ENCODE data around the gene C5. TPM values are rescaled to one million over a fixed set of nuclear protein-coding genes. Genes with fewer than 3 reads are reported as not detected.

Gene C5
- total and polyA plus RNA-seq, 9 of the 15 experiments (the other 6 are each of a cell fraction or from before 2014, with no cell fraction given), result 0.08 to 0.91 (median 0.42) TPM

DNA sequence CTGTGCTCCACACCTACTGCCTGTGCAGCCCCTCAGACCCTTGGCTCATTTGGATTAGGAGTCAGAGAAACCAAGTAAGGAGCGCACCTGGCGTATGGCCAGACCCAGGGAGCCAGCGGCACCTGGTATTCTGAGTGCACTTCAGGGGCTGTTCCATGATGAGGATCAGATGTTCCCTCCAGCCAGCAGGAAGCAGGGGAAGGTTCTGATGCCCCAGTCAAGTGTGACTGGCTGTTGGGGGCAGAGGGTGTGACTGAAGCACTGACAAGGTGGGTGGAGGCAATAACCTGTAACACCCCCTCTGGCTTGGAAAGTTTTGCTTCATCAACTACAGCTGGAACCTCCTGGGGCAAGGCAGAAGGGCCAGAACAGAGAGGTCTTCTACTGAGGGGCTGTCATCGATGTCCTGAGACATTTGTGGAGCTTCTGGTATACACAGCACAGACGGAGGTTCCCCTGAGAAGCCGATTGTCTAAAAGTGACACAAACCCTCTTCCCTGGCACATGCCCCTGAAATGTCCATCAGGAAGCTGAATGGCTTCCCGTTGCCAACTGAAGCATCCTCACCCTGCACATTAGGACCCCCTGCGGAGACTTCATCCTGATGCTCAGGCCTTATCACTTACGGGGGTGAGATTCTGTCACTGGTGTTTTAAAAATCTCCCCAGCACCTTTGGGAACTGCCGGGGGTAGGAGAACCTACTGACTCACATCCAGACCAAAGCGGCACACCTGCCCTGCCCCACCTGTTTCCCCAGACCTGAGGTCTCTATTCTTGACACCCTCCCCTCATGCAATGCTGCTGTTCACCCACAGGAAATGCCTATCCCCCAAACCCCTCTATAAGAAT lies 144.5 kb downstream of the C5 start:
- peaks cover 12 to 16% of the 10 kb centered on the region in 2 experiments; a peak in 4 of 5 replicates for H3K4me1 ChIP-seq (replicated peaks in 1 of 2; ENCODE audit: control insufficient read depth in 2 of 2, insufficient read depth in 2 of 2, low read length in 2 of 2)
- no peaks in the 10 kb centered on the region for H3K36me3 ChIP-seq (ENCODE audit: control insufficient read depth, insufficient read depth, low read length)
- in situ Hi-C loops (cut with MboI), result no loop called here
- TF ChIP-seq GATAD2B (IDR thresholded peaks at IDR 0.05; ENCODE audit: borderline replicate concordance) (no peak), ZKSCAN1 (IDR thresholded peaks at IDR 0.05; ENCODE audit: low read depth, low read length) (0 out of 2 replicates have a peak, but pooled peaks have one; percentile 18), HNRNPLL (IDR thresholded peaks at IDR 0.05; ENCODE audit: low read depth, low read length, poor library complexity, severe bottlenecking) (peak; percentile 24), XRCC4 (IDR thresholded peaks at IDR 0.05; ENCODE audit: extremely low read depth, insufficient read depth, insufficient read length) (no peak), JUND (IDR thresholded peaks at IDR 0.05; ENCODE audit: borderline replicate concordance, low read depth, low read length) (no peak), JUND (tag; IDR thresholded peaks at IDR 0.05; ENCODE audit: borderline replicate concordance, low read depth, low read length) (no peak)
- TF ChIP-seq, protein P1, sequence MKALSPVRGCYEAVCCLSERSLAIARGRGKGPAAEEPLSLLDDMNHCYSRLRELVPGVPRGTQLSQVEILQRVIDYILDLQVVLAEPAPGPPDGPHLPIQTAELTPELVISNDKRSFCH (CRISPR knock-in tag; IDR thresholded peaks at IDR 0.05), result no peak
- TF ChIP-seq, protein P1 (tag; IDR thresholded peaks at IDR 0.05), result no peak
- TF ChIP-seq, protein P2, sequence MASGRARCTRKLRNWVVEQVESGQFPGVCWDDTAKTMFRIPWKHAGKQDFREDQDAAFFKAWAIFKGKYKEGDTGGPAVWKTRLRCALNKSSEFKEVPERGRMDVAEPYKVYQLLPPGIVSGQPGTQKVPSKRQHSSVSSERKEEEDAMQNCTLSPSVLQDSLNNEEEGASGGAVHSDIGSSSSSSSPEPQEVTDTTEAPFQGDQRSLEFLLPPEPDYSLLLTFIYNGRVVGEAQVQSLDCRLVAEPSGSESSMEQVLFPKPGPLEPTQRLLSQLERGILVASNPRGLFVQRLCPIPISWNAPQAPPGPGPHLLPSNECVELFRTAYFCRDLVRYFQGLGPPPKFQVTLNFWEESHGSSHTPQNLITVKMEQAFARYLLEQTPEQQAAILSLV (tag; IDR thresholded peaks at IDR 0.05), result no peak
- no peaks in the 10 kb centered on the region for H4K20me1 ChIP-seq (replicated peaks; ENCODE audit: control insufficient read depth, insufficient read depth, low read length)
- peak overlapping the region; percentile 20 for H2AFZ ChIP-seq (ENCODE audit: low read depth, low read length)
- peak overlapping the region in 1 of 2 experiments; percentile 69; a peak in 2 of 4 replicates for H3K9ac ChIP-seq (ENCODE audit: insufficient read depth in 1 of 2, low read depth in 2 of 2, low read length in 2 of 2)
- ATAC-seq (peak; percentile 33), FAIRE-seq (no peak), DNase-seq (ENCODE audit: extremely low read depth in 1 of 4, low spot score in 3 of 4) (peak in 2 of 4 experiments; percentile 49 to 60)
- POLR2A ChIA-PET, result interaction anchor here (0.7 to 22.9 kb wide), 8 partner anchors 9 to 61 kb away, joined by 3 to 464 read pairs (median 4); partner anchors contain the start of gene PHF19
- no peaks in the 10 kb centered on the region for H3K9me1 ChIP-seq (ENCODE audit: control insufficient read depth, insufficient read depth, low read length)
- no peak overlapping the region for H3K4me2 ChIP-seq (ENCODE audit: insufficient read depth, low read length)
- H3K9me3 ChIP-seq (replicated peaks; ENCODE audit: control insufficient read depth, insufficient read depth, low read depth, low read length), result no peaks in the 10 kb centered on the region
- BruUV-seq (replicated peaks), result no TSS peak
- H3K4me3 ChIP-seq, result no peak overlapping the region
- no peaks in the 10 kb centered on the region for H3K79me2 ChIP-seq (ENCODE audit: control insufficient read depth, insufficient read depth, low read length)
- intact Hi-C loops (cut with micrococcal nuclease), result no loop called here
- CTCF ChIA-PET (ENCODE audit: low intra/inter-chr PET ratio), result no interaction called here
- WGBS (ENCODE audit: insufficient coverage, low coverage, missing lambda C conversion rate), result 51% methylated on average over 11 of the region's 11 CpGs
- H3K27ac ChIP-seq (ENCODE audit: extremely low read depth, low read depth, low read length), result no peak overlapping the region
- H3K27me3 ChIP-seq (ENCODE audit: control insufficient read depth in 2 of 2, insufficient read depth in 2 of 2, low read length in 2 of 2), result no peaks in the 10 kb centered on the region
